Effector CD8-positive, alpha-beta T cell (primary cell): ENCODE measurements around the gene MARCHF10.
A peak's percentile ranks its signal among the peaks of the same experiment; 100 is the strongest.
"Not testable (repeated sequence)": the region's sequence is repeated elsewhere in the genome, so short reads cannot be mapped to it uniquely, and the experiment has no call there.

ENCODE experiments used
- DNase-seq: peaks from one replicate; lab custom pipeline; 2025; lab: John Stamatoyannopoulos, UW

The MARCHF10 gene

GRCh38 chr17:62717889-62718288, 90.2 kb downstream of the MARCHF10 start:
- DNase-seq: no peak

DNA sequence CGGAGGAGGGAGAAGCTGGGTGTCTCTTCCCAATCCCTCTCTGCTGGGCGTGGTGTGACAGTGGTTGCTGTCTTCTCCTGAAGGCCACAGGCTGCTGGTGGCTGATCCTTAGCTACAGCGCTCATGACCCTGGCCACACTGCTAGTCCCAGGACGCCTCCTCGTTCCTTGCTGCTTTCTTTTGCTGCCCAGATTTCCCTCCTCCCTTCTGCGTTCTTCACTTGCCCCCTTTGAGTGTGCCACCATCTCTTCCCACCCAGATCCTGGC, 90.6 kb downstream of the MARCHF10 start:
- DNase-seq: no peak

DNA sequence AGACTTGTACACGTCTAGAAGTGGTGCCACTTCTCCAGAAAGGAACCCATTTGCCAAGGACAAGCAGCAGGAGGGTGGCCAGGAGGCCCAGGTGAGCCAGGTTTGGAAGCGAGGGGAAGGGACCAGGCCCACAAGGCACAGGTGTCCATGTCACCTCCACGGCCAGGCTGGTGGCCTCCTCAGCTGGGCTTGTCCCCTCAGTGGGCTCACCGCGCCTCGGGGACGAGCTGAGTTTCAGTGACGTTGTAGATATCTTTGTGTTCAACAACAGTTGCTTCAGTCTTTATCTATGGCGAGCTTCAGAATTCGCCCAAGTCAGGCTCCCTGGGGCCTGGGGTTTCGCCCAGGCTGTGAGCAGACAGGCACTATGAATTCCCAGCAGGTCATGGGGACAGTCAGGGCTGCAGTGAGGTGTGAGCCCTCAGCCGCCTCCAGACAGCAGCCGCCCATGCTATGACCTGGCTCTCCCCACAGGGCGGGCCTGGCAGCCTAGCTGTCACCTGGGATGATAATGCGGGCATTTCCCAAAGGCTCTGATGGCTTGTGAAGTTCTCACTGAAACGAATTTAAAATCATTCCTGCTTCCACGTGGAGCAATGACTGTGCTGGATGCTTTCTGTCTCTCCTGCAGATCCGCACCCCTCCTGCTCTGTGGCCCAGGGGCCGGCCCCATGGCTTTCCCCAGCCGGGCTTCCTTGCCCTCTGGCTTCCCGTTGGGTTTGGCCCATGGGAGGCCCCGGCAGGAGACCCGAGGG, 91.1 kb downstream of the MARCHF10 start:
- DNase-seq: no peak

- no peak for DNase-seq
Observed at GRCh38 chr17:62715882-62716390, 92.2 kb downstream of the MARCHF10 start.

- DNase-seq: no peak
Observed at GRCh38 chr17:62714016-62714777, 93.9 kb downstream of the MARCHF10 start.

- DNase-seq: no peak
Observed at GRCh38 chr17:62713086-62713881, 94.8 kb downstream of the MARCHF10 start.

GRCh38 chr17:62712171-62712581, 95.9 kb downstream of the MARCHF10 start:
- no peak for DNase-seq

DNA sequence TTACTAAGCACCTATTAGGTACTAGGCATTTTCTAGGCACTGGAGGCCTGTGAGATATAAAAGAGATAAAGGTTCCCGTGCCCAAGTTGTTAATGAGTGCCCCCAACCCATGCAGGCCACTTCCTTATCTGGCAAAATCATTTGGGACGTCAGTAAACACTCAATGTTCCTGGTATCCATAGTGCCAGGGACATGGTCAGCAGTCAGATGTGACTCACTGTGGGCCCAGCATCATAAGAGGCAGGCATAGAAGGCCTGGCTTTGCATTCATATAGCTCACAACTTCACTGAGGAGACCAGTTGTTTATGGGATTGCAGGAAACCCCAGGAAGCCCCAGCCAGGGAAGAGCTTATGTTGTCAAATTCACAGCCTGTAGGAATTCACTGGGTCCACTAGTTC, 99.5 kb downstream of the MARCHF10 start:
- no peak for DNase-seq

- no peak for DNase-seq
Observed at GRCh38 chr17:62707425-62707739, 100.7 kb downstream of the MARCHF10 start.

DNA sequence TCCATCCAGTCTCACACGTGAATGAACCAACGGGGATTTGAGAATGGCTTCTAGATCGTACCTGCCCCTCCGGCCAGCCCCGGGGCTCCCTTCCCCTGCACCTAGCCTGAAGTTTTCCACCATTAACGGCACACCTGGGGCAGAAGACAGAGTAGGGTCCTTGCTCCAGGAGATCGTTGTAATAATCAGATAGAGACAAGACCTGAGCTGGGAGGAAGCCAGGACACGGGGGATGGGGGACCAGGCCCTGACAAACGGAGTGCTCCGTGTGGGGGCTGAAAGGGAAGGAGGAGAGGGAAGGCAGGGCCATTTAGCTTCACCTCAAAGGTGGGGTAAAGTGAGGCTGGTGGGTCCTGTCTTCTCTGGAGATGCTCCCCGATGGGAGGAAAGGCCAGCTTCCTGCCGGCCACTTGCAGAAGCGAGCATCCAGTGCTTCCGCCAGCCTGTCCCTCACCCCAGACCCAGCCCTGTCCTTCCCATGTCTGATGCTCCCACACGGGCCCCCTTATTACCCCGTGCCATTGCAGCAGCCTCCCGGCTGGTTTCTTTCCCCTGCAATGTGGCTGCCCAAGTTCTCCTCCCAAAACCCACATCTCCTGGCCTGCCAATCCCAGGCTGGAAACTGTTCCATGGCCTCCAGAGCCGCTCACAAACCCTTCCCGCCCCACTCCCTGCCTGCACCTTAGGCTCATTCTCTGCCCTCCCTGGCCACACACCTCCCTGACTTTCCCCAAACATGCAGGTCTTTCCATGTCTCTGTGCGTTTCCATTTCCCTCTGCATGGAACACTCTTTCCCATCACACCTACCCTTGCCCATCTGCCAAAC, 101.3 kb downstream of the MARCHF10 start:
- DNase-seq: no peak

- DNase-seq: no peak
Observed at GRCh38 chr17:62705778-62706597, 102.1 kb downstream of the MARCHF10 start.

DNA sequence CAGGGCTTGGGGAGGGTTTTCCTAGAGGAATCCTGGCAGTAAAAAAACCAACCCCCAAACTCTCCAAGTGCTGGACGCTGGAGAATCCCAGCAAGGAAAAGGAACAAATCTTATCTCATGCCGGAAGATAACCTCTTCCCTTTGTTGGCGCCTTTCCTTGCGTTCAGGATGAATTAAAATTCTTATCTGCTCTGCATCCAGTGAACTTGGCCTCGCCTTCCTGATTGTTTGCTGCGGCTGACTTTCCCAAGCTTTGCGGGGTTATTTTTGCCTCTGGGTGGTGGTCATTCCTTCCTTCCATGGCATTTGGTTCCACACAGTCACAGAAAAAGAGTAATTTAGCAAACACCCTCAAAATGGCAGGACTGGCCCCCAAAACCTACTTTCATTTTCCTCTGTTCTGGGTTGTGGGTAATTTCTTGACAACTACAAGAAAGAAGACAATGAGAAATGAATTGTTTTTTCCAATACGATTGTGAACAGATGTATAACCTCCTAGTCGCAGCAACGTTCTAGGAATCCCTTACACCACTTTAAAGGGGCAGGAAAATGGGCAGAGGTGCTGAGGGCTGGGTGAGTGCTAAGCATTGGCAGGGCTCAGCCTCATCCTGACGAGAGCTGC, 102.8 kb downstream of the MARCHF10 start:
- DNase-seq: no peak

GRCh38 chr17:62704381-62704971, 103.6 kb downstream of the MARCHF10 start:
- DNase-seq: no peak

DNA sequence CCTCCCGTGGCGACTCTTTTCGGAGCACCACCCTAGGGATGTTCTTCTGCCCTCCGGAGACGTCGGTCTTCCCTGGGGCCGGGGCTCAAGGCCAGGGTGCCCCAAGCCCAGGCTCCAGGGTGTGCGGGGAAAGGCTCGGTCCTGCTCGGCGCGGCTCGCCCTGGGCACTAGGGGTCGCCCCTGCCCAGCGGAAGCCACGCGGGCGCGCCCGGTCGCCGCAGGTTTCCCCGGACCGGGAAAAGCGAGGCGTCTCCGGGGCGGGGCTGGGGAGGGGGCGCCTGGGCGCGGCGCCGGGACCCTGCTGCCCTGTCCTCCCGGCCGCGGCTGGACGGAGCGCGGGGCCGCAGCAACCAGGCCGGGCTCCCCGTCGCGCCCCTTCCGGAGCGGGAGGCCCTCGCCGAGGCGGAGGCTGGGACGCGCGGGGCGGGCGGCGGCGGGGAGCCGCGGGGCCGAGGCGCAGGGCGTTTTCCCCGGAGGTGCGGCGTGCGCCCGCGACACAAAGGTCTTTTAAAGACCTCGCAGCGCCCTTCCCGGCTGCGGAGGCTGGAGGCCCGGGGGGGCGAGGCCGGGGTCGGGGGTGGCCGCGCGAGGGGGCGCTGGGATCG, 104.2 kb downstream of the MARCHF10 start:
- DNase-seq: peak; percentile 51

DNA sequence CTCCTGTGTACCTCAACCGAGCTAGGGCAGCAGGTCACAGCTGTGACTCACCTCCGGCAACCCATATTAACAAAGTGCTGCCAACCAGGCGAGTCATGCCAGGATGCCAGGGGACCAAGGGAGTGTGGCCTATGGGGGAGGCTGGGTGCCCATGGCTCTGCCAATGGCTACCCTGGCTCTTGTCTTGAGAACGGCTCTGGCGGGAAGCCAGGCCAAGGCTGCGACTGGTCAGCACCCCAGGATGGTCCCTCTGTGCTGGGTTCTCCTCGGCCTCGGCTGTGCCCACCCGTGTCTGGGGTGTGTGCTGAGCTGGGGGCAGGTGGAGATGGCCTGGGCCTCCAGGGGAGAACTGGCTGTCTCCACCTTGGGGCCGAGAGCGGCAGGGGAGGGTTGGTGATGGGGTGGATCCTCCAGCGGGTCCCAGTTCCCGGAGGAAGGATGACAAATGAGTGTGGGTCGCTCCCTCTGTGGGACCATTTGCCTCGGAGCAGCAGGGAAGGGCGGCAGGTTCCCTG, 104.8 kb downstream of the MARCHF10 start:
- DNase-seq: no peak

DNA sequence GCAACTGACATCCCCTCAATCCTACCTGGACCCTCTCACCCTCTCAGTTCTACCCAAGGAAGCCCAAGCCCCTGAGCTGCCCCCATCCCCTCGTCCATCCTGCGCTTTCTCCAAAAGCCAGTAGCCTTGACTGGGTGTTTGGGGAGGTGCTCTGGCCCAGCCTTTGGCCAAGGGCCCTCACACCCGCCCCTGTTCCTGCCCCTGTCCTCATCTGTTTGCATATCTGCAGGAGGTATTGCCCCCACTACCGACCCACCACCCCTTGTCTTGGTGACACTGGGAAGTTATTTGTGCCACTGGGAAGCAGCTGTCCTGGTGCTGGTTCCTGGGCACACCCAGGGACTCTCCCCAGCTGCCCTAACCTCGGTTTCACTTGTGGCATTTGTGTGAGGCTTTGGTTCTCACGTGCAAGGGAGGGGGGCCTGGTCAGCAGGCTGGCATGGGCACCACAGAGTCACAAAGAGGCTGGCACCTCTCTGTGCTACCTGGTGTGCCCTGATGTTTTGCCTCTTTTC, 105.3 kb downstream of the MARCHF10 start:
- no peak for DNase-seq

DNA sequence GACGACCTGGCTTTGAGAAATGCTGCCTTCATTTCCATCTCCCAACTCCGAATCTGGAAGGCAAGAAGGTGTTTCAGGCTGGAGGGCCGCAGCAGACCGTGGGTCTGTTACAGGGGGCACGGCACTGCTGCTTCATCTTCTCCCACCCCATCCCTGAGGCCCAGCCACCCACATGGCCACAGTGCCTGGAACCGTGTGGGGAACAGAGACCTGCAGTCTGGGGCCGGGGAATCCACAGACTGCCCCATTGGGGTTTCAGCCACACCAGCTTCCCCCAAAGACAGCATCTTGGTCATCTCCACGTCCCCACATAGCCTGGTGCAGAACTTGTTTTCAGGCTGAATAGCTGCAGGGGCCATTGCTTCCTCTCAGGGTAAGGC, 106.4 kb downstream of the MARCHF10 start:
- DNase-seq: no peak

DNA sequence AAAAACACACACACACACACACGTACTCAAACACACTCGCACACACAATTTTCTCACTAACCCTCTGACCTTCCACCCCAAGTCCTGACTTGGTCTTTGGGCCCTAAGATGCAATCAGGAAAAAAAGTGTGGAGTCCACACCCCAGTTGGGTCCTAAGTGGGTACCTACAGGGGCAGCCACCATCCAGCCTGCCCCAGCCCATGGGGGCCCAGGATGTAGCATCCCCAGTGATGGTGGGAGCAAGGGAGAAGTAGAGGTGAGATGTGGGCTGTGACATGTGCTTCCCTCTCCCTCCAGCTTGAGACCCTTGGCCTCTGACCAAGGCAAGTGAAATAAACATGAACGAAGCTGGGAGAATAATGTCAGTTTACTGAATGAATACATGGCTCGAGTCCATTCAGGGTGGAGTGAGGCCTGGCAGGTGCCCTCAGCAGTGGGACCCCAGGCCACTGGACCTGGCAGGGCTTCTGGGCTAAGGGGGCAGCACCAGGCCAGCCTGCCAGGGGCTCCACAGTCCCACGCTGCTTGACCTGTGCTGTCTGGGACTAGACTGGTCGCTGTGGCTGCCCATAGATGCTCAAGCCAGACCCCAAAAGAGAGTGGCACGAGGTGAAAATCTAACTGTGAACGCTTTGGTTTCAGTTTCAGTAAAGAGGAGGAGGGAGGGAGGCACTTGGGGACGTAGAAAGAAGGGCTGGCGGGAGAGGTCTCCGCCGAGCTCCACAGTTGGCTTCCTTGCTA, 107.0 kb downstream of the MARCHF10 start:
- DNase-seq: no peak

GRCh38 chr17:62698459-62698858, 109.7 kb downstream of the MARCHF10 start:
- DNase-seq: not testable (repeated sequence)
